Panc1 (cell line): Measurements from ENCODE around the gene CPSF6. TPM values are rescaled to one million over a fixed set of nuclear protein-coding genes. Genes with fewer than 3 reads are reported as not detected.

ENCODE experiments used
- ATAC-seq: fragments of 200-7000 bp; cut with Tn5 transposase; 2 replicates; pipeline ENCODE4 v1.9.1; 2020; ENCODE audit warnings: mild to moderate bottlenecking, moderate library complexity
- BruUV-seq: library from RNA; stranded (reverse); fragments of 400-500 nt; replicated peaks from 2 replicates; lab custom pipeline; 2021; lab: Mats Ljungman, UMichigan
- CTCF ChIA-PET: fragments of 300-600 bp; sonication (Branson Sonifier 250); formaldehyde crosslinking; loops from one replicate; lab custom pipeline; 2022; ENCODE audit warnings: antibody characterized with exemption; lab: Charles Lee
- POLR2A ChIA-PET: fragments of 300-600 bp; sonication (Branson Sonifier 250); formaldehyde crosslinking; loops from one replicate; lab custom pipeline; 2022; ENCODE audit warnings: antibody characterized with exemption; lab: Charles Lee
- DNase-seq: peaks from one replicate; pipeline ENCODE4 v3.0.0-alpha.2; 2010; ENCODE audit warnings: low read depth, low spot score
- H3K27ac ChIP-seq: 2 replicates; pipeline ENCODE4 v1.5.1; 2011; ENCODE audit warnings: mild to moderate bottlenecking, low read length, inconsistent platforms
- H3K27me3 ChIP-seq: fragments of 200-500 bp; sonication (Bioruptor generic); 2 replicates; pipeline ENCODE4 v1.6.0; 2014; ENCODE audit warnings: low read length, inconsistent platforms; ENCODE audit not compliant: control insufficient read depth, insufficient read depth
- H3K36me3 ChIP-seq: fragments of 200-500 bp; sonication (Bioruptor generic); 2 replicates; pipeline ENCODE4 v1.5.1; 2014; ENCODE audit warnings: inconsistent platforms, mild to moderate bottlenecking, low read length, moderate library complexity; ENCODE audit not compliant: control insufficient read depth, insufficient read depth
- H3K4me1 ChIP-seq: 2 replicates; pipeline ENCODE4 v1.5.1; 2011; ENCODE audit warnings: inconsistent platforms, mild to moderate bottlenecking, low read length, moderate library complexity; ENCODE audit not compliant: control insufficient read depth, insufficient read depth
- H3K4me3 ChIP-seq, 2 experiments: 2 replicates each; pipeline ENCODE4 v1.5.1; 2011 to 2012; ENCODE audit warnings: low read depth in 2 of 2, low read length in 2 of 2, mild to moderate bottlenecking in 2 of 2, inconsistent platforms in 1 of 2, moderate library complexity in 1 of 2
- H3K9me3 ChIP-seq: fragments of 200-500 bp; sonication (Bioruptor generic); 2 replicates; pipeline ENCODE4 v1.5.1; 2014; ENCODE audit warnings: low read depth, mild to moderate bottlenecking, inconsistent platforms, low read length, moderate library complexity; ENCODE audit not compliant: control insufficient read depth, insufficient read depth
- POLR2AphosphoS5 ChIP-seq: IDR thresholded peaks from 2 replicates; pipeline ENCODE4 v1.6.1; 2012; ENCODE audit warnings: mild to moderate bottlenecking, low read depth, low read length, moderate library complexity
- SIN3A ChIP-seq: IDR thresholded peaks from 2 replicates; pipeline ENCODE4 v1.6.1; 2012; ENCODE audit warnings: low read depth, mild to moderate bottlenecking, low read length, moderate library complexity, borderline replicate concordance; ENCODE audit not compliant: insufficient read depth
- TCF7L2 ChIP-seq: IDR thresholded peaks from 2 replicates; pipeline ENCODE4 v1.6.1; 2011; ENCODE audit warnings: mild to moderate bottlenecking, low read depth, low read length, inconsistent platforms
- in situ Hi-C: cut with HindIII; loops from 2 replicates; pipeline ENCODE4 v1.10.0; 2016; ENCODE audit warnings: low sequenced_read_pairs, low pct_unique_long_range_greater_than_20kb
- intact Hi-C: fragments of 100-400 bp; cut with micrococcal nuclease; formaldehyde crosslinking; loops from one replicate; pipeline ENCODE4 v1.10.0; 2022; ENCODE audit not compliant: unreplicated experiment
- total RNA-seq: library from RNA; stranded (reverse); gene quantifications from one replicate; pipeline ENCODE4 v1.2.1, GENCODE V29; 2021; ENCODE audit not compliant: unreplicated experiment
- TF ChIP-seq, protein P1 (sequence below): fragments of 450-650 bp; IDR thresholded peaks from 2 replicates; pipeline ENCODE4 v1.5.1; 2017; ENCODE audit warnings: mild to moderate bottlenecking

The CPSF6 gene
- total RNA-seq, 1 experiment from 2014 or later, result 82.0 TPM

DNA sequence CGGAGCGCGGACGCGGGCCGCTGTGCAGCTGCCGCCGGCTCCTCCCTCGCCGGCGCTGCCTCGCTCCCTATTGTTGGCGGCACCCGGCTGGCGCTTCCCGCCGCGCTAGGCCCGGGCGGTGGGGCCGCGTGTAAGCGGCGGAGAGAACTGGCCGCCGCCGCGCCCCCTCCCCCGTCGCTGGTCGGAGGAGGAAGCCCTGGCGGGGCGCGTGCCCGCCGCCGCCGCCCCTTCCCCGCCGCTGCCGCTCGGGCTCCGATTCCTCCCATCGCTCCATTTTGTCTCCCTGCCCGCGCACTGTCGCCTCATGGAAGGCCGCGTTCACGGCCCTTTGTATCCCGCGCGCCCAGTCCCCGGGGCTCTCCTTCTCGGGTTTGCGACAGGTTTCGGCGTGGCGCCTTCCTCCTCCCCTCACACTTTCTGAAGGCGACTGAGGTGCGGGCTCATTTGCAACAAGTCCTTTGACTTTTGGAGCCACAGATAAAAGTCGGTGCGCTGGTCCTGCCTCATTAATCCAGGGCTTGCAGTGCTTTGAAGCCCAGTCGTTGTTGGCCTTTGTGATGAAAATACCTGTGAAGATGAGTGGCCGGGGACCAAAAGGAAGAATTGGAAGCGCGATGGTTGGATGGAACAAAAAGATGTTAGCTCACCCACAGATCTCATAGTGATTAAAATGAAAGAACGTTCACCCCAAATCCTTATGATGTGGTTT lies 707 bp downstream of the CPSF6 start:
- in situ Hi-C loops (no loop called here), intact Hi-C loops (no loop called here)
- no peaks in the 10 kb centered on the region for H3K27me3 ChIP-seq
- H3K4me3 ChIP-seq, result peak overlapping the region; percentile 88 to 94
- peak overlapping the region; percentile 95 for H3K27ac ChIP-seq
- DNase-seq, result no peak
- H3K9me3 ChIP-seq, result no peaks in the 10 kb centered on the region
- peaks cover 32% of the 10 kb centered on the region for H3K4me1 ChIP-seq
- no TSS peak for BruUV-seq
- ChIA-PET POLR2A (no interaction called here), CTCF (interaction anchor here (0.6 kb wide), 1 partner anchor 17 kb away, joined by 3 read pairs; no protein-coding TSS in a partner anchor)
- TF ChIP-seq TCF7L2 (peak; percentile 34; the same call in 1 of the 2 replicates), SIN3A (no peak)
- H3K36me3 ChIP-seq, result peaks cover 3% of the 10 kb centered on the region
- ATAC-seq, result peak; percentile 76

DNA sequence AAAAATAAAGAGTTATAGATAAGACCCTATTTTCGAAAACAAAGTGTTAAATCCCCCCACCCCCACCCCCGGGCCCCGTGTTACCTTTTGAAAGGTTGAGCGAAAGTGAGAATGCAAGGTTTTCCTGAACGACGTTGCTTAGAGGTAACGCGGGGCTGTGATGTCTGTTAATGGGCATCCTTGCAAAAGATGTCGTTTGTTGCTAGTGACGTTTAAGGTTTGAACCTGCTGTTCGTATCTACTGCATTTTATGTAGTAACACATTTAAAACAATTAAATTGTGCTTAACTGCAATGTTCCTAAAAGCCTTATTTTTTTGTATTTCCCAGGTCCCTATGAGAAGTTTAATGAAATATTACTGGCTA lies 1.2 kb downstream of the CPSF6 start:
- in situ Hi-C loops, result no loop called here
- ChIA-PET CTCF (interaction anchor here (0.6 kb wide), 1 partner anchor 18 kb away, joined by 3 read pairs; no protein-coding TSS in a partner anchor), POLR2A (no interaction called here)
- BruUV-seq, result no TSS peak
- intact Hi-C loops, result no loop called here
- H3K36me3 ChIP-seq, result peaks cover 3% of the 10 kb centered on the region
- H3K9me3 ChIP-seq, result no peaks in the 10 kb centered on the region
- TF ChIP-seq, protein P1, sequence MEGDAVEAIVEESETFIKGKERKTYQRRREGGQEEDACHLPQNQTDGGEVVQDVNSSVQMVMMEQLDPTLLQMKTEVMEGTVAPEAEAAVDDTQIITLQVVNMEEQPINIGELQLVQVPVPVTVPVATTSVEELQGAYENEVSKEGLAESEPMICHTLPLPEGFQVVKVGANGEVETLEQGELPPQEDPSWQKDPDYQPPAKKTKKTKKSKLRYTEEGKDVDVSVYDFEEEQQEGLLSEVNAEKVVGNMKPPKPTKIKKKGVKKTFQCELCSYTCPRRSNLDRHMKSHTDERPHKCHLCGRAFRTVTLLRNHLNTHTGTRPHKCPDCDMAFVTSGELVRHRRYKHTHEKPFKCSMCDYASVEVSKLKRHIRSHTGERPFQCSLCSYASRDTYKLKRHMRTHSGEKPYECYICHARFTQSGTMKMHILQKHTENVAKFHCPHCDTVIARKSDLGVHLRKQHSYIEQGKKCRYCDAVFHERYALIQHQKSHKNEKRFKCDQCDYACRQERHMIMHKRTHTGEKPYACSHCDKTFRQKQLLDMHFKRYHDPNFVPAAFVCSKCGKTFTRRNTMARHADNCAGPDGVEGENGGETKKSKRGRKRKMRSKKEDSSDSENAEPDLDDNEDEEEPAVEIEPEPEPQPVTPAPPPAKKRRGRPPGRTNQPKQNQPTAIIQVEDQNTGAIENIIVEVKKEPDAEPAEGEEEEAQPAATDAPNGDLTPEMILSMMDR, result no peak
- TF ChIP-seq SIN3A (no peak), POLR2AphosphoS5 (no peak)
- H3K27ac ChIP-seq, result peak overlapping the region; percentile 95
- DNase-seq (no peak), ATAC-seq (no peak)
- peak overlapping the region; percentile 88 to 94 for H3K4me3 ChIP-seq
- peaks cover 34% of the 10 kb centered on the region for H3K4me1 ChIP-seq
- no peaks in the 10 kb centered on the region for H3K27me3 ChIP-seq

DNA sequence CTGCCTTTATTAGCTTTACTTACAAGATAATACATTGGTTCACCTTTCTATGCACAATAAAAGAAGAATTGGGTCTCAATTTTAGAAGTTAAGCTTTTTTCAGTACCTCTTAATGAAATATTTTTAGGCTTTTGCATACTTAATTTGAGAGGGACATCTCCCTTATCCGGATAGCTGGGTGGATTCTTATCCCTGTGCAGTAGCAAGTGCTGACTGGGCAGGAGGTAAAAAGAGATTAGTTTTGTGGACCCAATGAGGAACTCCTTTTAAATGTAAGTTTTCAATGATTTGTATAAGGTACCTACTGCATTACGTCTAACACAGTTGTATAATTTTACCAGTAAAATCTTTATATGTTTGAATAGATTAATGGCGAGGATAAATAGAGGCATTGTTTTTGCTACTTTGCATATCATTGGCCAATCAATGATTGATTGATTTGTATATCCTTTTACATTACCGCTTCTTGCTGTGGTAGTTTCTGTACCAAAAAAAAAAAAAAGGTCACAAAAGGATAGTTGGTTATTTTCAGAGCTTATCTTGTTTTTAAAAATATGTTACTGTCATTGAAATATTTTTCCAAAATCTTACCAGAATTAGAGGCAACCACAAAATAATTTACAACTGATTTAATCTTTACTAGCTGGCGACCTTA lies 2.2 kb downstream of the CPSF6 start:
- Histone ChIP-seq H3K36me3 (peaks cover 3% of the 10 kb centered on the region), H3K27ac (peak overlapping the region; percentile 82; the same call in 1 of the 2 replicates), H3K9me3 (no peaks in the 10 kb centered on the region), H3K4me1 (peaks cover 35% of the 10 kb centered on the region), H3K4me3 (peak overlapping the region; percentile 88 to 94; a peak in 3 of 4 replicates), H3K27me3 (no peaks in the 10 kb centered on the region)
- ATAC-seq, result no peak
- no peak for TF ChIP-seq POLR2AphosphoS5
- TF ChIP-seq SIN3A, result no peak
- TF ChIP-seq, protein P1, result no peak
- no peak for TF ChIP-seq TCF7L2
- POLR2A ChIA-PET, result interaction anchor here (0.6 to 0.7 kb wide), 3 partner anchors 84 to 420 kb away, joined by 4 to 8 read pairs (median 6); no protein-coding TSS in a partner anchor
- intact Hi-C loops (no loop called here), in situ Hi-C loops (no loop called here)
- no TSS peak for BruUV-seq
- CTCF ChIA-PET, result no interaction called here
- no peak for DNase-seq
